GM13976 (cell line): ENCODE data around the gene SNX15.

Experiments used
- DNase-seq: peaks from one replicate; pipeline ENCODE4 v3.0.0; 2012; ENCODE audit warnings: low spot score
- CTCF ChIP-seq: IDR thresholded peaks from 2 replicates; pipeline ENCODE4 v1.5.1; 2012; ENCODE audit warnings: borderline replicate concordance, mild to moderate bottlenecking; ENCODE audit not compliant: insufficient read depth; ENCODE audit errors: extremely low read depth, missing control alignments, control extremely low read depth
- in situ Hi-C: fragments of 300-500 bp; cut with MboI; formaldehyde crosslinking; loops from one replicate; pipeline ENCODE4 v1.12.0; 2022; ENCODE audit warnings: low sequenced_read_pairs, mixed read lengths, inconsistent platforms; ENCODE audit not compliant: unreplicated experiment

The SNX15 gene

GRCh38 chr11:64996327-64996709 is 30.9 kb upstream of the SNX15 start:
- DNase-seq, result no peak
- no peak for TF ChIP-seq CTCF
- in situ Hi-C loops, result no loop called here

GRCh38 chr11:64996710-64997380 is 30.4 kb upstream of the SNX15 start, which contains the start of gene BATF2:
BATF2 (minus strand) TSS chr11:64996971; CDS start chr11:64996914, 57 bp downstream.
- peak; percentile 29 for TF ChIP-seq CTCF
- in situ Hi-C loops, result no loop called here
- peak; percentile 72 for DNase-seq

GRCh38 chr11:64998141-64998540 is 29.1 kb upstream of the SNX15 start:
- no peak for TF ChIP-seq CTCF
- in situ Hi-C loops, result no loop called here
- no peak for DNase-seq

GRCh38 chr11:64998690-64999431 is 28.4 kb upstream of the SNX15 start:
- TF ChIP-seq CTCF, result no peak
- in situ Hi-C loops, result no loop called here
- no peak for DNase-seq

GRCh38 chr11:64999478-64999877 is 27.8 kb upstream of the SNX15 start:
- no peak for TF ChIP-seq CTCF

GRCh38 chr11:65002706-65003105 is 24.5 kb upstream of the SNX15 start:
- no peak for TF ChIP-seq CTCF
- no peak for DNase-seq
- in situ Hi-C loops, result no loop called here

More at GRCh38 chr11:64999478-64999877, 27.8 kb upstream of the SNX15 start:
- in situ Hi-C loops, result no loop called here
- no peak for DNase-seq
